Measurements from ENCODE around the gene CNPY3.
"Not testable (repeated sequence)": the region's sequence is repeated elsewhere in the genome, so short reads cannot be mapped to it uniquely, and the experiment has no call there.

CNPY3 gene

GRCh38 chr6:42915732-42916131 is 13.5 kb upstream of the CNPY3 start, which contains the start of gene PTCRA:
PTCRA (plus strand) TSS chr6:42916053; CDS start chr6:42916070, 17 bp downstream.
- DNase-seq (ENCODE audit: low read depth) = no peak

GRCh38 chr6:42916288-42916687 is 13.0 kb upstream of the CNPY3 start:
- DNase-seq (ENCODE audit: low read depth) = no peak

- DNase-seq (ENCODE audit: low read depth) = no peak
Measured at GRCh38 chr6:42921801-42922200, 7.5 kb upstream of the CNPY3 start.

GRCh38 chr6:42923666-42924065 is 5.6 kb upstream of the CNPY3 start:
- no peak for DNase-seq (ENCODE audit: low read depth)

DNA sequence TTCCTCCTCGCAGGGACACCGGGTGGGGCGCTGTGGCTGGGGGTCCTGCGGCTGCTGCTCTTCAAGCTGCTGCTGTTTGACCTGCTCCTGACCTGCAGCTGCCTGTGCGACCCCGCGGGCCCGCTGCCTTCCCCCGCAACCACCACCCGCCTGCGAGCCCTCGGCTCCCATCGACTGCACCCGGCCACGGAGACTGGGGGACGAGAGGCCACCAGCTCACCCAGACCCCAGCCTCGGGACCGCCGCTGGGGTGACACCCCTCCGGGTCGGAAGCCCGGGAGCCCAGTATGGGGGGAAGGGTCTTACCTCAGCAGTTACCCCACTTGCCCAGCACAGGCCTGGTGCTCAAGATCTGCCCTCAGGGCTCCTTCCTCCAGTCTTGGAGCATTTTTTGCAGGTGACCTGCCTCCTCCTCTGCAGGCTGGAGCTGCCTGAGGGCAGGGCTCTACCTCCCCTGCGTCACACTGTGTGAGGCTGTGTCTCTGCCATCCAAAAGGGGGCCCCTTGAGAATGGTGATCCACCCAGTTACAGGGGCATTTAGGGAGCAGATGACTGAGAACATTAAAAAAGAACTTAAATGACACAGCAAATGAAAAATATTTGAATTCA is 3.9 kb upstream of the CNPY3 start:
- no peak for DNase-seq (ENCODE audit: low read depth)

- DNase-seq (ENCODE audit: low read depth) = peak; percentile 50
Measured at GRCh38 chr6:42929821-42930360, 611 bp downstream of the CNPY3 start.

DNA sequence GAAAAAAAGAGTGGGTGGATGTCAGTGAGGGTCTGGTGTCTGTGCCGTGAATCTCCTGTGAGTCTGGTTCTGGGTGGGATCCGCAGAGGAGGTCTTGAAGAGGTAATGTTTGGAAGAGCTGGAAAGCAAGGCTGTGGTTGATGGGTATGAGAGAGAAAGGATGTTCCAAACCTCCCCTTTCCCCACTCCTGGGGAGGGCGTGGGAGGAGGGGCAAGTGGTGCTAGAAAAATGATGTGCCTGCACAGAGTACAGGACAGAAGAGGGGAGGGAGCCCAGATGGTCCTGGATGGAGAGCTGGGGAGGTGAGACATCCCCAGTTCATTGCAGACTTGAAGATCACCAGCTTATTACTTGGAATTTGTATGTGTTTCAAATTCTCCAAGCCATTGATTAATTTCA is 3.1 kb downstream of the CNPY3 start:
- DNase-seq (ENCODE audit: low read depth) = no peak

- no peak for DNase-seq (ENCODE audit: low read depth)
Measured at GRCh38 chr6:42933205-42933604, 3.9 kb downstream of the CNPY3 start.

- DNase-seq (ENCODE audit: low read depth) = no peak
Measured at GRCh38 chr6:42935322-42935721, 6.0 kb downstream of the CNPY3 start.

DNA sequence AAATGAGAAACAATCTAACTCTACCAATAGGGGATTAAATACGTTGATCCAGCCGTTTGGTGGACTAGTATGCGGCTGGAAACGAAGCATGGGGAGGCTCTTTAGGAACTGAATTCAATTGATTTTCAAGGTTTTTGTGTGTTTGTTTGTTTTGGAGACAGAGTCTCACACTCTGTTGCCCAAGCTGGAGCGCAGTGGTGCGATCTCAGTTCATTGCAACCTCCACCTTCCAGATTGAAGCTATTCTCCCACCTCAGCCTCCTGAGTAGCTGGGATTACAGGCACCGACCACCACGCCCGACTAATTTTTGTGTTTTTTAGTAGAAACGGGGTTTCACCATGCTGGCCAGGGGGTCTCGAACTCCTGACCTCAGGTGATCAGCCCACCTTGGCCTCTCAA is 7.1 kb downstream of the CNPY3 start:
- DNase-seq (ENCODE audit: low read depth) = no peak

DNA sequence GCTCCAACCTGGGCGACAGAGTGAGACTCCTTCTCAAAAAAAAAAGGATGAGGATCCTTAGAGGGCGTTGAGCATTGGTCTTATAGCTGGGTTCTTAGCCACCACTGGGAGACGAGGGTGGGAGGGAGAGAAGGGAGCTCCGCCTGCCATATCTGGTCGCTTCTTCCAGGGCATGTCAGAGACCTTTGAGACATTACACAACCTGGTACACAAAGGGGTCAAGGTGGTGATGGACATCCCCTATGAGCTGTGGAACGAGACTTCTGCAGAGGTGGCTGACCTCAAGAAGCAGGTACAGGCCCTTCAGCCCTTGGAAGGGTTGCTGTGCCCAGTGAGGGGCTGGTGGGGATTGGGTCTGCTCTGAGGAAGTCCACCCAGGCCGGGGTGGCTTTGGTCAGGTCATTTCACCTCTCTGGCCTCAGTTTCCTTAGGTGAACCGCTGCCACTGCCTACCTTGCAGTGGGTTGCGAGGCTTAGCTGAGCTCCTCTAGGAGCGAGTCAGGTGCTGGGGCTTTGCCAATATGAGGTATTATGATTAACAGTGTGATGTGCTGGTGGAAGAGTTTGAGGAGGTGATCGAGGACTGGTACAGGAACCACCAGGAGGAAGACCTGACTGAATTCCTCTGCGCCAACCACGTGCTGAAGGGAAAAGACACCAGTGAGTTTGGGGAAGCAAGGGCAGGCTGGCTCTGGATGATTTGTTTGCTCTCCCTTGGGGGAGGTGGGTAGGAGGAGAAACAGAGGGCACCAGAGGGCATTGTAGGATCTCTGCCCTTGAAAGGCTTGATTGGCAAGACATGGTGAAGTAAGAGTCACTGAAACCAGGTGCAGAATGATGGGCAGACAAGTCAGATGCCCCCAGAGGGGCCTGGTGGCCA is 8.5 kb downstream of the CNPY3 start:
- no peak for DNase-seq (ENCODE audit: low read depth)

DNA sequence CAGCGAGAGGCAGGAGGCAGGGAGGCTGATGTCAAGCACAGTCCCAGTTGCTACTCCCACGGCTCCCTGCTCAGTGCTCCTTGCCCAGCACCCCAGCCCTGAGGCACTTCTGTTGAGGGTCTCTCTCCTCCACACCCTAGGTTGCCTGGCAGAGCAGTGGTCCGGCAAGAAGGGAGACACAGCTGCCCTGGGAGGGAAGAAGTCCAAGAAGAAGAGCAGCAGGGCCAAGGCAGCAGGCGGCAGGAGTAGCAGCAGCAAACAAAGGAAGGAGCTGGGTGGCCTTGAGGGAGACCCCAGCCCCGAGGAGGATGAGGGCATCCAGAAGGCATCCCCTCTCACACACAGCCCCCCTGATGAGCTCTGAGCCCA is 9.1 kb downstream of the CNPY3 start:
- DNase-seq (ENCODE audit: low read depth) = no peak

- no peak for DNase-seq (ENCODE audit: low read depth)
Measured at GRCh38 chr6:42938987-42939809, 9.9 kb downstream of the CNPY3 start.

- DNase-seq (ENCODE audit: low read depth) = no peak
Measured at GRCh38 chr6:42939810-42940167, 10.5 kb downstream of the CNPY3 start.

GRCh38 chr6:42940493-42941045 is 11.3 kb downstream of the CNPY3 start:
- DNase-seq (ENCODE audit: low read depth) = no peak

GRCh38 chr6:42941356-42941755 is 12.1 kb downstream of the CNPY3 start:
- DNase-seq (ENCODE audit: low read depth) = not testable (repeated sequence)

GRCh38 chr6:42942444-42942843 is 13.2 kb downstream of the CNPY3 start:
- no peak for DNase-seq (ENCODE audit: low read depth)

DNA sequence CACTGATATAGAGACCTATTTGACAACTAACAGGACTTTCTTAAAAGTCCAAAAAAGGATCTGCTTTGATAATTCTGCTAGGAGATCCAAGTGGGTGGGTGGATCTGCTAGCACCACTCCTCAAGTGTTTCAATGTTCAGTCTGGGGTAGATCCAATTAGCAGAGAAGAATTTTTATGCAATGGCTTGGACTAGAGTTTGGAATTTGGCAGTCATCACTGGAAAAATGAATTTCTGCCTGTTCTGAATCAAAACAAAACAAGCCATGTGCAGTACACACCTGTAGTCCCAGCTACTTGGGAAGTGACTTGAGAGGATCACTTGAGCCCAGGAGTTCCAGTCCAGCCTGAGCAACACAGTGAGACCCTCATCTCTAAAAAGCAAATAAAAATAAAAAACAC is 18.7 kb downstream of the CNPY3 start:
- no peak for DNase-seq (ENCODE audit: low read depth)

DNA sequence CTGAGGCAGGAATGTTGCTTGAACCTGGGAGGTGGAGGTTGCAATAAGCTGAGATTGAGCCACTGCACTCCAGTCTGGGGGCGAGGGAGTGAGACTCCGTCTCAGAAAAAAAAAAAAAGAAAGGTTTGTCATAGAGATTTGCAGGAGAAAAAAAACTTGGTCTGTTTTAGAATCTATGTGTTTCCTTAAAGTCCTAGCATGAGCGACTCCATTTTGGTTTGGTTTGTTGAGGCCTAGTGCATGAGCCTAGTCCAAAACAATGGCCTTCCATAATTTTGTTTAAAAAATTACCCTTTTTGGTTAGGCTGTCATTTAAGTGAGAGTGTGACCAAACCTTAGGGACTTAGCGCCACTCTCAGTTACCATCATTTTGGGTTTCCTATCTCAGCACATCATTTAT is 23.1 kb downstream of the CNPY3 start:
- no peak for DNase-seq (ENCODE audit: low read depth)

DNA sequence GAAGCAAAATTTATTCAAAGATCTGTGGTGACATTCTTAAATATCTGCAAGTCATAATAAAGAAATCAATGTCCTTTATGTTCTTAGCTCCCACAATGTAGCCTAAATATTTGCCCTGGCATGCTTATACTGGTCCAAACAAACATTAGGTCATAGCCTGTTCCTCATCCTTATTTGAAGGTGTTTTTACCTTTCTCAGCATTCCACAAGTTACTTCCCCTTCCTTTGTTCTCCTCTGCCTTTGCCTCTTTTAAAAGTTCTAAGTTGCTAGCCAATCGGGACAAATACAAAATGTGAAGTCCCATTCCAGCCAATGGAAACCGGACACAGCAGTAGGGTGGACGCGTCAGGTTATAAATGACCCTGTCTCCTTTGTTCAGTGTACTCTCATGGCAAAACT is 25.1 kb downstream of the CNPY3 start:
- DNase-seq (ENCODE audit: low read depth) = not testable (repeated sequence)

DNA sequence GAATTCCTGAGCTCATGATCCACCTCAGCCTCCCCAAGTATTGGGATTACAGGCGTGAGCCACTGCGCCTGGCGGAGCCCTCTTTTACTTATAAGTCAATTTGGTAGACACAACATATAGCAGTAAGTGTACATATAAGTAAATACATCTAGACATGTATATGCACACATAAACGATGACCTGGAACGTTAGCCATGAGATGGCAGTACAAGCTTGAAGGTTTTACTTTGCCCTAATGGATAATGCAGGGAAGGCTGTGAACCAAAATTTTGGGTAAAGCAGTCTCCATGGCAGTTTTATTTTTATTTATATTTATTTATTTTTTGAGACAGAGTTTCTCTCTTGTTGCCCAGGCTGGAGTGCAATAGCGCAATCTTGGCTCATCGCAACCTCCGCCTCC is 28.8 kb downstream of the CNPY3 start:
- DNase-seq (ENCODE audit: low read depth) = no peak

DNA sequence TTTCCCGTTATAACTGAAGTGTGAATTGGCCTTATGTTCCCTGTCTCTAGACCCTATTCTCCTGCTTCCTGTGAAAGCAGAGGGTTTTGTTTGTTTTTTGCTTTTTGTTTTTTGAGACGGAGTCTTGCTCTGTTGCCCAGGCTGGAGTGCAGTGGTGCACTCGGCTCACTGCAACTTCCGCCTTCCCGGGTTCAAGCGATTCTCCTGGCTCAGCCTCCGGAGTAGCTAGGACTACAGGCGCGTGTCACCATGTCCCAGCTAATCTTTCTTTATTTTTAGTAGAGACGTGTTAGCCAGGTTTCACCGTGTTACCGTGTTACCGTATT is 30.6 kb downstream of the CNPY3 start:
- DNase-seq (ENCODE audit: low read depth) = no peak
